ENCODE data around the gene CTNNA3.

CTNNA3 gene

GRCh38 chr10:66927251-66927935 is 768.6 kb downstream of the CTNNA3 start:
- FAIRE-seq = no peak

- FAIRE-seq = no peak
These were observed 769.2 kb downstream of the CTNNA3 start for GRCh38 chr10:66926841-66927240.

GRCh38 chr10:66925896-66926715 is 769.9 kb downstream of the CTNNA3 start, which contains the start of gene LRRTM3:
TSS of gene LRRTM3 (plus strand) at chr10:66926036.
- no peak for FAIRE-seq

GRCh38 chr10:66925373-66925772 is 770.6 kb downstream of the CTNNA3 start:
- no peak for FAIRE-seq

GRCh38 chr10:66924674-66925345 is 771.2 kb downstream of the CTNNA3 start:
- FAIRE-seq = no peak

GRCh38 chr10:66919248-66919647 is 776.7 kb downstream of the CTNNA3 start:
- no peak for FAIRE-seq

- FAIRE-seq = no peak
These were observed 778.9 kb downstream of the CTNNA3 start for GRCh38 chr10:66917104-66917503.

- no peak for FAIRE-seq
These were observed 780.0 kb downstream of the CTNNA3 start for GRCh38 chr10:66916030-66916429.

- no peak for FAIRE-seq
These were observed 785.3 kb downstream of the CTNNA3 start for GRCh38 chr10:66910671-66911070.

GRCh38 chr10:66892871-66893270 is 803.1 kb downstream of the CTNNA3 start:
- no peak for FAIRE-seq

- FAIRE-seq = no peak
These were observed 807.8 kb downstream of the CTNNA3 start for GRCh38 chr10:66888237-66888636.

GRCh38 chr10:66886848-66887247 is 809.1 kb downstream of the CTNNA3 start:
- FAIRE-seq = no peak

- no peak for FAIRE-seq
These were observed 813.7 kb downstream of the CTNNA3 start for GRCh38 chr10:66882271-66882670.

- no peak for FAIRE-seq
These were observed 814.2 kb downstream of the CTNNA3 start for GRCh38 chr10:66881814-66882213.

- FAIRE-seq = no peak
These were observed 815.2 kb downstream of the CTNNA3 start for GRCh38 chr10:66880826-66881225.

GRCh38 chr10:66880292-66880691 is 815.7 kb downstream of the CTNNA3 start:
- no peak for FAIRE-seq

- FAIRE-seq = no peak
These were observed 818.6 kb downstream of the CTNNA3 start for GRCh38 chr10:66877361-66877760.

GRCh38 chr10:66869635-66870034 is 826.4 kb downstream of the CTNNA3 start:
- FAIRE-seq = no peak

GRCh38 chr10:66862687-66863258 is 833.2 kb downstream of the CTNNA3 start:
- no peak for FAIRE-seq

GRCh38 chr10:66860376-66860945 is 835.5 kb downstream of the CTNNA3 start:
- no peak for FAIRE-seq

GRCh38 chr10:66852811-66853210 is 843.2 kb downstream of the CTNNA3 start:
- FAIRE-seq = no peak

GRCh38 chr10:66848856-66849255 is 847.1 kb downstream of the CTNNA3 start:
- FAIRE-seq = no peak
